ENCODE data around the gene NUP153.

- no peak for TF ChIP-seq CTCF (IDR thresholded peaks at IDR 0.05; ENCODE audit: insufficient read depth, low read length)
- TF ChIP-seq REST (IDR thresholded peaks at IDR 0.05; ENCODE audit: insufficient replicate concordance, low read depth): no peak
- TF ChIP-seq POLR2AphosphoS5 (IDR thresholded peaks at IDR 0.05; ENCODE audit: low read depth): no peak
- no peak for TF ChIP-seq SPI1 (IDR thresholded peaks at IDR 0.05; ENCODE audit: borderline replicate concordance, low read depth)
Observed at GRCh38 chr6:17622144-17622543, 84.6 kb downstream of the NUP153 start.
